ENCODE results near the gene GRID1.

- TF ChIP-seq SUZ12 (IDR thresholded peaks at IDR 0.05; ENCODE audit: extremely low read depth, insufficient read depth, insufficient read length) (no peak), YY1 (IDR thresholded peaks at IDR 0.05; ENCODE audit: insufficient read depth, insufficient read length) (no peak), ZNF274 (IDR thresholded peaks at IDR 0.05; ENCODE audit: low read depth, low read length) (no peak)
Observed at GRCh38 chr10:86105640-86106039, 261.0 kb downstream of the GRID1 start.
